GM19023 (cell line): ENCODE data around the gene SCN1B.
A peak's percentile ranks its signal among the peaks of the same experiment; 100 is the strongest.
"Not testable (repeated sequence)": the region's sequence is repeated elsewhere in the genome, so short reads cannot be mapped to it uniquely, and the experiment has no call there.

ENCODE experiments used
- ATAC-seq: cut with Tn5 transposase; IDR thresholded peaks from one replicate; pipeline ENCODE4 v1.9.1; 2021; ENCODE audit warnings: mild to moderate bottlenecking, moderate library complexity; ENCODE audit not compliant: unreplicated experiment

Gene SCN1B

GRCh38 chr19:35000647-35001501 lies 29.4 kb upstream of the SCN1B start:
- ATAC-seq = peak; percentile 20

- no peak for ATAC-seq
These were observed 28.2 kb upstream of the SCN1B start for GRCh38 chr19:35002037-35002535.

- no peak for ATAC-seq
These were observed 25.6 kb upstream of the SCN1B start for GRCh38 chr19:35004517-35005255.

- no peak for ATAC-seq
These were observed 24.9 kb upstream of the SCN1B start for GRCh38 chr19:35005256-35005977.

- ATAC-seq = not testable (repeated sequence)
These were observed 24.3 kb upstream of the SCN1B start for GRCh38 chr19:35006007-35006341.

- no peak for ATAC-seq
These were observed 23.8 kb upstream of the SCN1B start for GRCh38 chr19:35006342-35006998.

GRCh38 chr19:35006999-35007365 lies 23.3 kb upstream of the SCN1B start:
- ATAC-seq = no peak

- ATAC-seq = not testable (repeated sequence)
These were observed 22.8 kb upstream of the SCN1B start for GRCh38 chr19:35007427-35007826.

GRCh38 chr19:35008891-35009341 lies 21.4 kb upstream of the SCN1B start:
- ATAC-seq = no peak

- ATAC-seq = no peak
These were observed 20.6 kb upstream of the SCN1B start for GRCh38 chr19:35009424-35010415.

GRCh38 chr19:35011091-35011689 lies 19.1 kb upstream of the SCN1B start:
- no peak for ATAC-seq

- no peak for ATAC-seq
These were observed 18.3 kb upstream of the SCN1B start for GRCh38 chr19:35011737-35012682.

GRCh38 chr19:35013041-35013819 lies 17.0 kb upstream of the SCN1B start:
- no peak for ATAC-seq

GRCh38 chr19:35013820-35014754 lies 16.2 kb upstream of the SCN1B start:
- ATAC-seq = no peak

GRCh38 chr19:35014774-35015173 lies 15.5 kb upstream of the SCN1B start:
- not testable (repeated sequence) for ATAC-seq

- no peak for ATAC-seq
These were observed 14.9 kb upstream of the SCN1B start for GRCh38 chr19:35015270-35015953.
